ENCODE measurements around the gene SLC6A7. TPM values are rescaled to one million over a fixed set of nuclear protein-coding genes. Genes with fewer than 3 reads are reported as not detected.

The SLC6A7 gene
- total RNA-seq, 1 donor from 2014 or later, result not detected

- no peak overlapping the region for H3K4me3 ChIP-seq (ENCODE audit: low read depth, low read length)
- no peak for DNase-seq (ENCODE audit: low read depth)
- TF ChIP-seq, protein P1, sequence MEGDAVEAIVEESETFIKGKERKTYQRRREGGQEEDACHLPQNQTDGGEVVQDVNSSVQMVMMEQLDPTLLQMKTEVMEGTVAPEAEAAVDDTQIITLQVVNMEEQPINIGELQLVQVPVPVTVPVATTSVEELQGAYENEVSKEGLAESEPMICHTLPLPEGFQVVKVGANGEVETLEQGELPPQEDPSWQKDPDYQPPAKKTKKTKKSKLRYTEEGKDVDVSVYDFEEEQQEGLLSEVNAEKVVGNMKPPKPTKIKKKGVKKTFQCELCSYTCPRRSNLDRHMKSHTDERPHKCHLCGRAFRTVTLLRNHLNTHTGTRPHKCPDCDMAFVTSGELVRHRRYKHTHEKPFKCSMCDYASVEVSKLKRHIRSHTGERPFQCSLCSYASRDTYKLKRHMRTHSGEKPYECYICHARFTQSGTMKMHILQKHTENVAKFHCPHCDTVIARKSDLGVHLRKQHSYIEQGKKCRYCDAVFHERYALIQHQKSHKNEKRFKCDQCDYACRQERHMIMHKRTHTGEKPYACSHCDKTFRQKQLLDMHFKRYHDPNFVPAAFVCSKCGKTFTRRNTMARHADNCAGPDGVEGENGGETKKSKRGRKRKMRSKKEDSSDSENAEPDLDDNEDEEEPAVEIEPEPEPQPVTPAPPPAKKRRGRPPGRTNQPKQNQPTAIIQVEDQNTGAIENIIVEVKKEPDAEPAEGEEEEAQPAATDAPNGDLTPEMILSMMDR (conservative IDR thresholded peaks at IDR 0.05; ENCODE audit: low read depth, low read length), result no peak
Observed at GRCh38 chr5:150178262-150178661, 11.6 kb upstream of the SLC6A7 start.

DNA sequence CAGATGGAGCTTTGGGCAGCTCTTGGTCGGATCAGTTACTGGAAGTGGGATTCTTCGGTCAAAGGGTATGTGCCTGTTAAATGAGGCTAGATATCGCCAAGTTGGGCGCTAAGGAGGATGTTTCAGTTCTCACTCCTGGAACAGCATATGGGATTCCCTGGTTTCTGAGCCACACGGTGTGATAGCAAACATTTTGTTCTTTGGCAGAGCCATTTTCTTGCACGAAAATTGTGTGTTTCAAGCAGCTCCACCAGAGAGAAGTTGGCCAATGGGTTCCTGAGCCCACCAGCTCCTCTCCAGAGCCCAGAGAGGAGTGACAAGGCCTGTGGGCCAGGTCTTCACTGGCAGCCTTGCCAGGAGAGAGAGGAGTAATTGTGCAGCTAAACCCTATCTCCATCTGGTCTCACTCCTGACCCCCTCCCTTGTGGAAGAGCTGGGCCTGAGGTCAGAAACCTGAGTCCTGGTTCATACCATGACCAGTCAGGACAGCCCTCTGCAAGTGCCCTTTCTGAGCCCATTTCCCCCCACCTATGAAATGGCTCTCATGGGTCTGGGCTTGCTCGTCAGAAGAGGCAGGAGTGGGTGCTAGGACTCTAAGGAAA, 10.7 kb upstream of the SLC6A7 start:
- no peak overlapping the region for H3K4me3 ChIP-seq (ENCODE audit: low read depth, low read length)
- DNase-seq (ENCODE audit: low read depth), result no peak
- TF ChIP-seq, protein P1 (conservative IDR thresholded peaks at IDR 0.05; ENCODE audit: low read depth, low read length), result no peak

DNA sequence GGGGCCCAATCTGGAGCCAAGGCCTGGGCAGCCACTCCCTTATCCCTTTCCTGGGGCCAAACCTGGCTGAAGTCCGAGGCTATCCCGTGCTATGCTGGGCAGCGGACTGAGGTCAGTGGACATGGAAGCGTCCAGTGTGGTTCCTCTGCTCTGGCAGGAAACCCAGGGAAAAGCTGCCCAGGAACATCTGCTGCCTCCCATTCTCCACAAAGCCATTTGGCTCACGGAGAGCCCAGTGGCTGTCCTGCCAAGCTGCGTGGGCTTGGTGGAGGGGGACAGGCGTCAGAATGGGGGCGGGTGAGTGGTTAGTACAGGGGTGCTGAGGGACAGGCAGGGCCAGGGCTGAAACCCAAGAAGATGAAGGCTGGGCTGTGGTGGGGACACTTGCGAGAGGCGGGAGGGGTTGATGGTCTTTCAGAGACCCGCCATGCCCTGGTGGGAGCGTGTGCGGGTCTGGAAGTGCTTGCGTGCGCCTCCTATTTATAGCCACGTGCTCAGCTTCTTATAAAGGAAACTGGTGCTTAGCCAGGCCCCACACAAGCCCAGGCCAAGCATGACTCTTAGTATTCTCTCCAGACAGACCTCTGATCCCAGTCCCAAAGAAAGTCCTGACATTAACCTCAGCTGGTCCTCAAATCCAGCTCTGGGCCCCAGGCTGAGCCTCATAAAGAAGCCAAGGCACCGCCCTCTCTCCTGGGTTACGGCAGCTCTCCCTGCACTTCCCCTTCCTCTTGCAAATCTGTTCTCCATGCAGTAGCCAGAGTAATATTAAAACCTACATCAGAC, 9.4 kb upstream of the SLC6A7 start:
- TF ChIP-seq, protein P1 (conservative IDR thresholded peaks at IDR 0.05; ENCODE audit: low read depth, low read length), result no peak
- H3K4me3 ChIP-seq (ENCODE audit: low read depth, low read length), result no peak overlapping the region
- DNase-seq (ENCODE audit: low read depth), result no peak

GRCh38 chr5:150181027-150181426, 8.8 kb upstream of the SLC6A7 start:
- no peak for DNase-seq (ENCODE audit: low read depth)
- TF ChIP-seq, protein P1 (conservative IDR thresholded peaks at IDR 0.05; ENCODE audit: low read depth, low read length), result no peak
- no peak overlapping the region for H3K4me3 ChIP-seq (ENCODE audit: low read depth, low read length)

DNA sequence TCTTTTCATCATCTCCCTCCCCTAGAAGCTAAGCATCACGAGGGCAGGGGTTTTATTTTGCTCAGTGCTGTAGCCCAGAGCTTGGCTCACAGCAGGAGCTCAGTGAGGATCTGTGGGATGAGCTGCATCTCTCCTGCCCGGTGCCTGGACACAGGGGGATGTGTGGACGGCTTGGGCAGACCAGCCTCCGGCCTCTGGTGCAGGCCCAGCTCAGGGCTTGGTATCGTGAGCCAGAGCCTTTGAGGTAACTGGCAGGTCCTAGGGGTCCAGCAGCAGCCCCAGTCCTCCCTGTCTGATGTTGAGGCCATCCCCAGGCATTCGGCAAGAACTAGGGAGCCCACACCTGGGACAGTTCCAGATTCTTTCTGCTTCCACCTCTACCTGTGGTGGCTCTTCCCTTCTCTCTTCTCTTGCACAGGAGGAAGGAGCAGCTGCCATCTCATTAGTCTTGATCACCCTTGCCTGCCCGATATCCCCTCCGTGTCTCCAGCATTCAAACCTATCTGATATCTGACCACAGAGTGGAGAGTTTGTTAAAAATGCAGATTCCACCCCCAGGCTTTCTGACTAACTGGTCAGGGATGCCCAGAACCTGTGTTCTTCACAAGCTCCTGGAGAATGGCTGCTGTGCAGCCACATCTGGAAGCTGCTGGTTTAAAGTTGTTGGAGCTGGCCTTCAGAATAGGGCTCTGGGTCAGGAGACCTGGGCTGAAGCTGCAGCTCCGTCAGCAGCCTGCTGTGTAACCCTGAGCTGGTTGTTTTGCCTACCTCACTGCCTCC, 7.9 kb upstream of the SLC6A7 start:
- TF ChIP-seq, protein P1 (conservative IDR thresholded peaks at IDR 0.05; ENCODE audit: low read depth, low read length), result no peak
- DNase-seq (ENCODE audit: low read depth), result no peak
- H3K4me3 ChIP-seq (ENCODE audit: low read depth, low read length), result no peak overlapping the region

GRCh38 chr5:150182774-150183173, 7.1 kb upstream of the SLC6A7 start:
- TF ChIP-seq, protein P1 (conservative IDR thresholded peaks at IDR 0.05; ENCODE audit: low read depth, low read length), result no peak
- DNase-seq (ENCODE audit: low read depth), result no peak

More at GRCh38 chr5:150182774-150183173, 7.1 kb upstream of the SLC6A7 start:
- H3K4me3 ChIP-seq (ENCODE audit: low read depth, low read length), result no peak overlapping the region

Data from epithelial cell of proximal tubule (primary cell).